Nephron (organoid): ENCODE data around the gene CTCF.
A peak's percentile ranks its signal among the peaks of the same experiment; 100 is the strongest.

Experiments
- H3K27ac Mint-ChIP-seq, 3 experiments: 2 replicates each; pipeline ENCODE4 v1.8.0; 2020; ENCODE audit warnings: mixed read lengths in 3 of 3, mild to moderate bottlenecking in 2 of 3, moderate library complexity in 1 of 3
- H3K27me3 Mint-ChIP-seq: 2 replicates; pipeline ENCODE4 v1.8.0; 2021; ENCODE audit warnings: low read depth, mild to moderate bottlenecking, moderate library complexity, mixed read lengths
- H3K36me3 Mint-ChIP-seq: 2 replicates; pipeline ENCODE4 v1.8.0; 2020; ENCODE audit warnings: low read depth, mixed read lengths
- H3K4me1 Mint-ChIP-seq: 2 replicates; pipeline ENCODE4 v1.8.0; 2020; ENCODE audit warnings: mixed read lengths
- H3K4me3 Mint-ChIP-seq, 3 experiments: 2 replicates each; pipeline ENCODE4 v1.8.0; 2020; ENCODE audit warnings: mild to moderate bottlenecking in 3 of 3, mixed read lengths in 3 of 3, moderate library complexity in 2 of 3
- H3K9me3 Mint-ChIP-seq: 2 replicates; pipeline ENCODE4 v1.8.0; 2020; ENCODE audit warnings: mixed read lengths
- TF ChIP-seq, protein P1 (sequence below), 3 experiments: fragments of 200-600 bp; sonication (generic); IDR thresholded peaks; one replicate each; pipeline ENCODE4 v1.5.0; 2021; ENCODE audit warnings: antibody characterized with exemption in 3 of 3; ENCODE audit not compliant: unreplicated experiment in 3 of 3

Gene CTCF

DNA sequence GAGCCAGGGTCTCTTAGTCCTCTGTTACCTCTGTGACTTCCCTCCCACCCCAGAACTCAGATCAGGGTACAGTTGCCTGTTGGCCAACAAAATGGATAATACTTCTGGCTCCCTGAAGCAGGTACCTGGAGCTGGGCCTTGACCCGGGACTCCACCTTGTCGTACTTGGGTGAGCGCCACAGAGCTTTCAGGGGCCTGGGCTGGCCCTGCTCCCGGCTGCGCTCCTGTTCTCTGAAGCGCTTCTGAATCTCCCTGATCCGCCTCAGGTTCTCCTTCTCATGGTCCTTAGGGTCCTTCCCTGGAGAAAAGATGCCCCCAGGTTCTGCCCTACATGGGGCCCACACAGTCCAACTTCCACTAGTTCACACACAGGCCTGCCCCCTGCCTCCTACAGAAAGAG lies 102.5 kb downstream of the CTCF start:
- Mint-ChIP-seq H3K36me3 (peaks cover 8% of the 10 kb centered on the region), H3K27ac (no peak overlapping the region), H3K9me3 (no peaks in the 10 kb centered on the region), H3K4me3 (peak overlapping the region; percentile 65 to 70 (median 69)), H3K4me1 (no peaks in the 10 kb centered on the region), H3K27me3 (no peaks in the 10 kb centered on the region)
- TF ChIP-seq, protein P1, sequence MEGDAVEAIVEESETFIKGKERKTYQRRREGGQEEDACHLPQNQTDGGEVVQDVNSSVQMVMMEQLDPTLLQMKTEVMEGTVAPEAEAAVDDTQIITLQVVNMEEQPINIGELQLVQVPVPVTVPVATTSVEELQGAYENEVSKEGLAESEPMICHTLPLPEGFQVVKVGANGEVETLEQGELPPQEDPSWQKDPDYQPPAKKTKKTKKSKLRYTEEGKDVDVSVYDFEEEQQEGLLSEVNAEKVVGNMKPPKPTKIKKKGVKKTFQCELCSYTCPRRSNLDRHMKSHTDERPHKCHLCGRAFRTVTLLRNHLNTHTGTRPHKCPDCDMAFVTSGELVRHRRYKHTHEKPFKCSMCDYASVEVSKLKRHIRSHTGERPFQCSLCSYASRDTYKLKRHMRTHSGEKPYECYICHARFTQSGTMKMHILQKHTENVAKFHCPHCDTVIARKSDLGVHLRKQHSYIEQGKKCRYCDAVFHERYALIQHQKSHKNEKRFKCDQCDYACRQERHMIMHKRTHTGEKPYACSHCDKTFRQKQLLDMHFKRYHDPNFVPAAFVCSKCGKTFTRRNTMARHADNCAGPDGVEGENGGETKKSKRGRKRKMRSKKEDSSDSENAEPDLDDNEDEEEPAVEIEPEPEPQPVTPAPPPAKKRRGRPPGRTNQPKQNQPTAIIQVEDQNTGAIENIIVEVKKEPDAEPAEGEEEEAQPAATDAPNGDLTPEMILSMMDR (IDR thresholded peaks at IDR 0.05; ENCODE audit: unreplicated experiment in 3 of 3), result no peak

DNA sequence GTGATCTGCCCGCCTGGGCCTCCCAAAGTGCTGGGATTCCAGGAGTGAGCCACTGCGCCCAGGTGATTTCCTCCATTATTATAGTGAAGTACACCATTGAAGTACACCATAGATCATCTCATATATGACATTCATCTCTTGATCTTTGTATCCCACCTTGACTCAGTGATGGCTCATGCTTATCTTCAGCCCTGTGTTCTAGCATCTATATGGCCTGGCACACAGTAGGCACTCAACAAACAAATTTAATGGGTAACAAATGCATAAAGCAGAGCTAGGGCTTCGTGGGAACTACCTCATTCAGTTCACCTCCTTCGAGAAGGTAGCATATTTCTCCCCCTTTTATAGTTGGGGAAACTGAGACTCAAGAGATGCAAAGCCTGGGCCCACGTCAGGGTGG lies 103.3 kb downstream of the CTCF start:
- Mint-ChIP-seq H3K27me3 (no peaks in the 10 kb centered on the region), H3K27ac (no peak overlapping the region), H3K36me3 (peaks cover 8% of the 10 kb centered on the region), H3K4me3 (peak overlapping the region; percentile 65 to 74 (median 70)), H3K4me1 (no peaks in the 10 kb centered on the region), H3K9me3 (no peaks in the 10 kb centered on the region)
- TF ChIP-seq, protein P1 (IDR thresholded peaks at IDR 0.05; ENCODE audit: unreplicated experiment in 3 of 3), result no peak

DNA sequence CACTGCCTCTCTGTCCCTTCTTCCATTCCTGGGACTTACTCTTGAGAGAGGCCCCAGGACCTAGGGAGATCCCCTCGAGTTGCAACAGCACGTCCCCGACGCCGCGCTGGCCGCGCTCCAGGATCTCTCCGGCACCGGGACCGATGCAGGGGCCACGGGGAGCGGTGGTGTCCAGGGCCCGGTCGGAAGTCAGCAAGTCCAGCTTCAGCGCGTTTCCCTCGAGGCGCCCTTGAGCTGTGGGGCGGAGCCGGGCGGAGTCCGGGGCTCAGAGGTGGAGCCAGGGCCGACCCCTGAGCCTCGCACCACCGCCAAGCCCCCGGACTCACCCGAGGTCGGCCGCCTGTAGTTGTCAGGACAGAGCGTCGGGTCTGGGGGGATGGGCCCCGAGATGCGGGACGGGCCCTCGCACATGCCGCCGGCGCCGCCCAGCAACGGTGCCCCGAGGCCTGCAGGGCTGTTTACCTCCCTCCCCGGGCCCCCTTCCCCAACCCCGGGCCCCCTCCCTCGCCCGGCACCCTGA lies 103.8 kb downstream of the CTCF start:
- no peaks in the 10 kb centered on the region for H3K9me3 Mint-ChIP-seq
- no peaks in the 10 kb centered on the region for H3K4me1 Mint-ChIP-seq
- peak overlapping the region; percentile 65 to 74 (median 70) for H3K4me3 Mint-ChIP-seq
- H3K36me3 Mint-ChIP-seq, result peaks cover 8% of the 10 kb centered on the region
- TF ChIP-seq, protein P1 (IDR thresholded peaks at IDR 0.05; ENCODE audit: unreplicated experiment in 3 of 3), result no peak
- no peaks in the 10 kb centered on the region for H3K27me3 Mint-ChIP-seq
- no peak overlapping the region for H3K27ac Mint-ChIP-seq

DNA sequence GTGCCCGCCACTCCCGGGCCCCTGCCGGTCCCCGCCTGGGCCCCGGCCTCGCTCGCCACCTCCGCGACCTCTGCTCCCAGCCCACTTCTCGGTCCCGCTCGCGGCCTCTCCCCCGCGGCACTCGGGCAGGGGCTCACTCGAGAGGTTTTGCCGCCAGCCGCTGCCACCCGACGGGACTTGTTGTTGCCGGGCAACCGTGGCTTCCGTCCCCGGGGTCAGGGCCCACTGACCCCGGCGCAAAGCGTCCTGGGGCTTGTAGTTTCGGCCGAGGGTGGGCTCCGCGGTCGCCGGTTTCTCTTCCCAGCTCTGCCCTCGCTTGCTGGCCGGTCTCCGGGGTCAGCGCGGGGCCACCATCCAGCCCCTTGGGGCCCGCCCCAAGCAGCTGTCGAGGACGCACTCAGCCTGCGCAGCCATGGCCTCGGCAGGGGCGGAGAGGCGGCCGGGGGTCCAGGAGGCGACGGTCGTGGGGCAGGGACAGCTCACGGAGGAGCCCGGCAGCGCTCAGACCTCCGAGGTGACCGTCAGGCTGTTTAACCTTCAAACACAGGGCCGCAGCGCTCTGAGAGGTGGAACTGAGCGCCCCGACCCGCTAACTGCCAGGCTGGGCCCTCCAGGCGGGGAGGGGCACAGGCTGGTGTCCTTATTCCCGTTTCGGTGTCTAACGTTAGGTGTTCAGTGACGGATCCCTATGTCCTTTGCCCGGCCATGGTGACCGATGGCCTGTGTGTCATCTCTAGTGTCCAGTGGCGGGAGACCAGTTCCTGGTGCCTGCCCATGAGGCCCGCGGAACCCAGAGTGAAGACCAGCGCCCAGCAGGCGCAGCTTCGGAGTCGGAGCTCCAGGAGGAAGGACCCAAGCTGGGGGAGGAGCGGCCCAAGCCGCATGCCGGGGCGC lies 104.5 kb downstream of the CTCF start, which contains the start of the genes C16orf86 and ENKD1:
Gene C16orf86 (plus strand): TSS at position 256 of the 894 bp plus-strand sequence. CDS start 157 bp downstream, at position 413.
Gene ENKD1 (minus strand): TSS at position 192 of the 894 bp plus-strand sequence. CDS start 308 bp downstream, outside the sequence.
- TF ChIP-seq, protein P1 (IDR thresholded peaks at IDR 0.05; ENCODE audit: unreplicated experiment in 3 of 3), result no peak
- no peaks in the 10 kb centered on the region for H3K4me1 Mint-ChIP-seq
- no peaks in the 10 kb centered on the region for H3K27me3 Mint-ChIP-seq

DNA sequence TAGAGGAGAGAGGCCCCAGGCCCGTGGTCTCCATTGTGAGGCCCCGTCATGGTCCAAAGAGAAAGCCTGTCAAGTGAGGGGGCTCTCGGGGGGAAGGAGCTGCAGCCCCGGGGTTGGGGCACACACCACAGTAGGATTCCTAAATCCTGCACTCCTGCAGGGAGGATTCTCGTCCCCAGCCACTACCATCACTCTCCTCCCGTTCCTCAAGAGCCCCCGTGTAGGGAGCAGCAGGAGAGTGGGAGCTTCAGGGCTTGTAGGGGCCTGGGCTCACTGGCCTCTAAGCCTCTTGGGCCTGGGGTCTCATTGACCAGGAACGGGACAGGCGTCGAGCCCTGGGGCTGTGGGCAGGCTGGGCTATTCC lies 105.1 kb downstream of the CTCF start:
- Mint-ChIP-seq H3K27me3 (no peaks in the 10 kb centered on the region), H3K36me3 (peaks cover 8% of the 10 kb centered on the region), H3K4me3 (peak overlapping the region; percentile 77 to 88 (median 81)), H3K27ac (no peak overlapping the region), H3K4me1 (no peaks in the 10 kb centered on the region), H3K9me3 (no peaks in the 10 kb centered on the region)
- TF ChIP-seq, protein P1 (IDR thresholded peaks at IDR 0.05; ENCODE audit: unreplicated experiment in 3 of 3), result no peak

More for the DNA sequence above, 104.5 kb downstream of the CTCF start, which contains the start of the genes C16orf86 and ENKD1:
- Mint-ChIP-seq H3K36me3 (peaks cover 8% of the 10 kb centered on the region), H3K4me3 (peak within 1 kb of the TSS; percentile 77 to 88 (median 81)), H3K9me3 (no peaks in the 10 kb centered on the region), H3K27ac (no peak within 1 kb of the TSS)
